Umbilical cord (tissue), 2 donors: ENCODE measurements around the gene ASIC4. TPM values are rescaled to one million over a fixed set of nuclear protein-coding genes. Genes with fewer than 3 reads are reported as not detected.

ENCODE experiments used
- DNase-seq: peaks from one replicate; pipeline ENCODE4 v3.0.0-alpha.2; 2015; ENCODE audit warnings: low spot score
- total RNA-seq: library from RNA; depleted of rRNA; stranded (reverse); fragments of >200 nt; gene quantifications from one replicate; pipeline ENCODE4 v1.2.3, GENCODE V29; 2014; ENCODE audit warnings: low replicate concordance; ENCODE audit not compliant: insufficient read depth

ASIC4 gene
- total RNA-seq, 1 donor from 2014 or later = 0.96 TPM

DNA sequence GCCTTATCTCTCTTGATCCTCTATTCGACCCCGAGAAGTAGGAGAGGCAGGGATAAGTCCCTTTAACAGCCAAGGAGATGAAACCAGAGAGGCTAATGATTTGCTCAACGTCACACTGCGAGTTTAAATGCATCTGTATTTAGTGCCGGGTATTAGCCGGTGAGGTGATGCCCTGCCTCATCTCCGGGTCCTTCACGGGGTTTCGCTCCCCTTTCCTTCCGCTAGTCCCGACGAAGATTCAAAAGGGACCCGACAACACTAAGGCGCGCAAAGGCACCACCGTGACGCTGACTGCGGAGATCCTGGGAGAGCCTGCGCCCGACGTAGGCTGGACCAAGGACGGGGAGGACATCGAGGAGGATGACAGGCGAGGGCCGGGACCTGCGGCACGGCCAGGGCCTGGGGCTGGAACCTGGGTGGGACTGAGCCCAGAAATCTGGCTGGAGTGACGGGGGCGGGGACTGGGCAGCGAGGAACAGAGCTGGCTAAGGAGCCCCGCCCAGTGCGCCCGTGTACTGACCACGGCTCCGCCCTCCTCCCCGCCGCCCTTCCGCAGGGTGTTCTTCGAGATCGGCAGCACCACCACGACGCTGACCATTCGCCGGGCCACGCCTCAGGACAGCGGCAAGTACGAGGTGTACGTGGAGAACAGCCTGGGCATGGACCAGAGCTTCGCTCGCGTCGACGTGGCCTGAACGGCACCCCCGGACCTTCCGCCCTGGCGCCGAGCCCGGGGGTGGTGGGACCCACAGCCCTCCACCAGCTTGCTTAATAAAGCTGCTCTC lies 16.6 kb upstream of the ASIC4 start:
- peak; percentile 94 for DNase-seq

DNA sequence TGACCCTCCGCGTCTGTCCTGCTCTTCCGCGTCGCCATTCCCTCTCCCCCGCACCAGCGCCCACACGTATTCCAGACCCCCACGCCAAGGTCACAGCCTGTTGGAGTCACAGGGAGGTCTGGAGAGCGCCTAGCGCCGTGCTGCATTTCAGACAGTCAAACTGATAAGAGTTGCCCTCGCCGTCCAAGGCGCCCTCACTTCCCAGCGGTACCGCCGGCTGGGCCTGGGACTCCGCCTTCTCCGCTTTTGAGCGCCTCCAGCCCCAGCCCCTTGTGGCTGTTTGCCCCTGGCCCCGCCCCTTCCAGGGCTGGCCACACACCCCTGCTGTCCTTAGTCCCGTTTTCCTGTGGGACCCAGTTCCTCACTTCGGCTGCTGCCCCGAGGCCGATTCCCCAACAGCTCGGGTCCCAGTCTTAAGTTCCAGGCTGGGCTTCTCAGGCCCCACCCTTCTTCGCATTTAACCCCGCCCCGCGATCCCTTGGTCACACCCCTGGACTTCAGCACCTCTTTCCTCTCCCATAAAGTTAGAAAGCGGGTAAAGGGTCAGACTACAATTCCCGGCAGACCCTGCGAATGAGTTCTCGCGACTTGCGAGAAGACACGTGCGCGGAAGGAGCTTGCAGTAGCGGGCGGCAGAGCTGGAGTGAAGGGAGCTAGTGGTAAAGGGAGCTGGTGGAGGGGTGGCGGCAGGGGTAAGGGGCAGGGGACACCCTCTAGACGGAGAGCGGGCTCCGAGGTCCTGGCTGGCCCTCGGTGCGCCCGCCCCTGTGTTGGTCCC lies 15.8 kb upstream of the ASIC4 start, which contains the start of gene GMPPA:
Gene GMPPA (plus strand): TSS at position 612 of the 778 bp plus-strand sequence. CDS start 1,085 bp downstream, outside the sequence.
- DNase-seq = peak; percentile 99

DNA sequence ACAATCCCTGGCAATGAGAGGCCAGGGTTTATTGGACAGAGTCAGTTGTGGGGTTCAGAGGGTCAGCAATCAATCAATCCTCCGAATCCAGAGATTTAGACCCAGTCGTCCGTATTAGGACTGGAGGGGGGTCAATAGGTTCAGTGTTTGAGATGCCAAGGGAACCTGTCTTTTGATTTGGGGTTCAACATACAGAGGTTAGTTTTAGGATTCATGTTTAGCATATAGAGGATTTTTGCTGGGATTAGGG lies 15.3 kb upstream of the ASIC4 start:
- no peak for DNase-seq

DNA sequence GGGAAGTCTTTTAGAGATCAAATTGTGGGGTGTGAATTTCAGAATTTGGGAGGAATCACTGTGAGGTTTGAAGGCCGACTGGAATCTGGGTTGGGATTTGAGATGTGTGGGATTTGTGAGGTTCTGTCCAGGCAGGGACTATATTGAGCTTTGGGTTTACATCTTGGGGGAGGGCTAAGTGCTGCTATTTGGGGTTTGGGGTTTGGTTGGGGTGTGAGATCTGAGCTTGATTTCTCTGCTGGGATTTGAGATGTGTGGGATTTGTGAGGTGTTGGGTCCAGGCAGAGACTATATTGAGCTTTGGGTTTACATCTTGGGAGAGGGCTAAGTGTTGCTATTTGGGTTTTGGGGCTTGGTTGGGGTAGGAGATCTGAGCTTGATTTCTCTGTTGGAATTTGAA lies 14.7 kb upstream of the ASIC4 start:
- no peak for DNase-seq

DNA sequence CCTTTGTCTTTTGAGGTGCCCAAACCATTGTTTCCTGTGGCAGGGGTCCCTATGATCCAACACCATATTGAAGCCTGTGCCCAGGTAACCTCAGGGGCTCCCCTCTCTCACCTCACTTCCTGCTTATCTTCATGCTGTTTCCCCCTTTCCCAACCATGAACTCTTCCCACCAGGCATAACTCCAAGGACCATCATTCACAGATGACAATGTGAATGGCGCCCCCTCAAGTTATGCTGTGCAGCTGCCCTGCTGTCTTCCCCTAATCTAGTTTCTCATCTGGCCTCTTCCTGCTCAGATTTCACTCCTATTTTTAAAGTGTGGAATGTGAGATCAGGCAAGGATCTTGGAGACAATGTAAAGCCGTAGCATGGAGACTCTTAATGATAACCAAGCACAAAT lies 14.1 kb upstream of the ASIC4 start:
- DNase-seq = peak; percentile 51

DNA sequence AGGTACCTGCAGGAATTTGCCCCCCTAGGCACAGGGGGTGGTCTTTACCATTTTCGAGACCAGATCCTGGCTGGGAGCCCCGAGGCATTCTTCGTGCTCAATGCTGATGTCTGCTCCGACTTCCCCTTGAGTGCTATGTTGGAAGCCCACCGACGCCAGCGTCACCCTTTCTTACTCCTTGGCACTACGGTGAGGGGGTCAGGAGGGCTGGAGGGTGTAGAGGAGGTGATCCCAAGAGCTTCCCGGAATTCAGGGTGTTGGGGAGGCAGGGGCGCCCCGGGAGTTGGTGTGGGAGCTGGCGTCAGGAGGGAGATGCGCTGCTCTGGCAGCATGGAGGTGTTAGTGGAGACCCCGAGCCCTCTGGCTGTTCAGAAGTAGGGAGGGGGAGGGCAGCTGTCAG lies 12.4 kb upstream of the ASIC4 start:
- no peak for DNase-seq

DNA sequence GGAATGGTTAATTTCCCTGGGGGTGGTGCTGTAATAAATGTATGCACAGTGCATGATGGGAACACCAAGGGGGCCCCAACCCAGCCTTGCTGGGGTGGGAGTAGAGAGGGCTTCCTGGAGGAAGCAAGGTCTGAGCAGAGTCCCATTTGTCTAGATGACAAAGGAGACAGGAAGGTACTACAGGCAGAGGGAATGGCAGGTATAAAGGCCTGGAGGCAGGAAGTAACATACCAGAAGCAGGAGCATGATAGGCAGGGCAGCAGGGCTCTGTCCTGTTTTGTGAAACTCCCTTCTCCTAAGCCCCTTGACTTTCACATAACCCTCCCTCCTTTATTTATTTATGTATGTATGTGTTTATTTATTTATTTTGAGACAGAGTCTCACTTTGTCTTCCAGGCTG lies 11.7 kb upstream of the ASIC4 start:
- DNase-seq = no peak

DNA sequence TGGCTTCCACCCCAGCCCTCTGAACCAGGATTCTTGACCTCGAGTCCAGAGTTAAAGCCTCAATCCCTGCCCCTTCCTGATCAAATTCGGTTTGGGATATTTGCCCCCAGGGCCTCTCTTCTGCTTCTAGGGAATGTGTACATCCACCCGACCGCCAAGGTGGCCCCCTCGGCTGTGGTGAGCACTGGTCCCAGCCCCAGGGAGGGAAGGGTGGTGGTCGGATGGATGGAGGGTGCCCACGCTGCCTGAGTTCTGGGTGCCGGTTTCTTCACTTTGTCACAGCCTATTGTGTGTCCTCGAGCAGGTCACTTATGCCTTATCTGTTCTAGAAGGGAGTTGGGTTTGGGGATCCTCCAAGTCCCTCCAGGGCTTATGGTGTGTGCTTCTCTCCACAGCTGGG lies 8.7 kb upstream of the ASIC4 start:
- no peak for DNase-seq

DNA sequence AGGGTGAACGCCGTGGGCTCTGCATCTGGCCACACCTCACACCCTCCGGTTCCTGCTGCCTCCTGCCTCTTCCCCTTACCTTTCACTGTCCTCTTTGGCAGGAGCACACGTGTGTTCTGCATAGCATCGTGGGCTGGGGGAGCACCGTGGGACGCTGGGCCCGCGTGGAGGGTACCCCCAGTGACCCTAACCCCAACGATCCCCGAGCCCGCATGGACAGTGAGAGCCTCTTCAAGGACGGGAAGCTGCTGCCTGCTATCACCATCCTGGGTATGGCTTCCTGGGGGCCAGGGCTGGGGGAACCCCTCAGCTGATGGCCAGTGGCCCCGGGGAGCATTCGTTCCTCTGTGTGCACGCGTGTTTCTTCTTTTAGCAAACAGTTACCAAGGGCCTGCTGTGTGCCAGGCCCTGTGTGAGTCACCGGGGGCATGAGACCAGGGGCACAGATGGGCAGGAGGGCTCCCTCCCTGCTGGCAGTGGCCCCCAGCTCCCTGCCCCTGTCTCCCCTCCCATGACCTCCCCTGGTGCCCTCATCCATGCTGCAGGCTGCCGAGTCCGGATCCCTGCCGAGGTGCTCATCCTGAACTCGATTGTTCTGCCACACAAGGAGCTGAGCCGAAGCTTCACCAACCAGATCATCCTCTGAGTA lies 8.0 kb upstream of the ASIC4 start:
- DNase-seq = no peak

DNA sequence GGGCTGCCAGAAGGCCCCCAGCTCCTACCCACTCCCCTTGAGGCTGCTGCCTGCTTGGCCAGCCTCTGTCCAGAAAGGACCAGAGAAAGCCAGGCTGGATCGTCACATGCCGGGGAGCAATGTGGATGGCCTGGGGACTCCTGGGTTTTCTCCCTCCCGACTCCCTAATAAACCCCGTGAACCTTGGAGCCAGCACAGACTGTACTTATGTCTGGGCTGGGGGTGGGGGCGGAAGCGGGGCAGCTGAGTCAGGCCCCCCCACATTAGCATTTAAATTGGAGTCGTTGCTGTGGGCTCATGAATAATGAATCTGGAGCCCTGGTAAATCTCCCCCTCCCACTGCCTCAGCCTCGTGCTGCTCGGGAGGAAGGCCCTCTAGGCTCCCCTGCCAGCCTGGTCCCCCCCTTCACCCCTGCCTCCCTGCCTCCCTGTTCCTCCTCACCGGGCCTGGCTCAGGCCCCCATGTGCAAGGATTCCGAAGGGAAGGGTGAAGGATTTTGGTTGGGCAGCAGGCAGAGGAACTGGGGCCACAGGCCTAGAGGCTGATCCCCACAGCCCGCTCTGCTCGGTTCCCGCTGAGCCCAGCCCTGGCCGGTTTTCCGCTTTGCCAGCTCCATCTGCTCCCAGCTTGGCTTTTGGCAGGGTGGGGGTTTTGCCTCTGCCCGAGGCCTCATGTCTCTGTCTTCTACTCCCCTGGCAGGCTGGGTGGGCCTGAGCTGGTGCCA lies 7.3 kb upstream of the ASIC4 start:
- no peak for DNase-seq

DNA sequence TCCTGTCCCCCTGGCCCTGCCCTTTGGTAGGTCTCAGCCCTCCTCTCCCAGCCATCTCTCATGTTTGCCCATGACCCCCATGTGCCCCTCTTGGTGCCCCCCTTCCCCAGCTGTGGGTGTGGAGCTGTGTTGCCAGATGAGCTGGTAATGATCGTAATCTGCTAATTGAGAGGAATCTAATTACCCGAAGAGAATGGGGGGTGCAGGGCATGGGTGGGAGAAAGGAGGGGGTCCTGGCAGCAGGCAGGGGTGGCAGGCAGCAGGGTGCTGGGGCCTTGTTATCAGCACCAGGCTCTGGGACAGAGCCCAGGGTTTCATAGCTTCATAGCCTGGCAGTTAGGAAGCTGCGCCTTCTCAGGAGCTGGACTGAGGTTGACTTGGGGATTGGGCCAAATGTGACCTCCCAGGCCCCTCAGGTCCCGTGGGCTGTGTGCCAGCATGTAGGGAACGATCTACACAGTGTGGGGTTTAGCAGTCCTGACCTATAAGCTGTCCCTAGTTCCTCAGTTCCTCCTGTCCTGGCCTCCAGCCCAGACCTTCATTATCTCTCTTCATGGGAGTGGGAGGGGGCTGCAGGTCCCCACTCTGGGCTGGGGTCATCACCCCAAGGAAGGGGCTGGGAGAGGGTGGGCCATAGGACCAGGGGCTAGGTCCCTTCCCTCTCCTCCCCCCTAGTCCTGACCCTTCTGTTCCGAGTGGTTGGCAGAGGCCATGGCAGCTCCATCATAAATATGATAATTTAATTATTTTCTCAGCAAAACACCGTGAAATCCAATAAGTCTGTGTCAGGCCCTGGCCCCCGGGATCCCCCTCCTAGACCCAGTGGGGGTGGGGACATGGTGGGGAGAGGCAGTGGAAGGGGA lies 6.5 kb upstream of the ASIC4 start:
- no peak for DNase-seq

DNA sequence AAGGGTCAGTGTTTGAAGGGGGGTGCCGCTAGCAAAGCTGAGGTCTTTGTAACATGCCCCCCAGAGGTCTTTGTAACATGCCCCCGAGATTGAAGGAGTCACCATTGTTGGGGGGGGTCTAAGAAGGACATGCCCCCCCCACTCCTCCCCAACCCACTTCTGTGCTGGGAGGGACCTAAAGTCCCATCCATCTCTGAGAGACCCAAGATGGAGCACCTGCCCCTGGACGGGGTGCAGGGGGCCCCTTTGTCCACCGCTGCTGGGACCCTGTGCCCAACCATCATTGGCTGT lies 5.9 kb upstream of the ASIC4 start:
- DNase-seq = no peak

DNA sequence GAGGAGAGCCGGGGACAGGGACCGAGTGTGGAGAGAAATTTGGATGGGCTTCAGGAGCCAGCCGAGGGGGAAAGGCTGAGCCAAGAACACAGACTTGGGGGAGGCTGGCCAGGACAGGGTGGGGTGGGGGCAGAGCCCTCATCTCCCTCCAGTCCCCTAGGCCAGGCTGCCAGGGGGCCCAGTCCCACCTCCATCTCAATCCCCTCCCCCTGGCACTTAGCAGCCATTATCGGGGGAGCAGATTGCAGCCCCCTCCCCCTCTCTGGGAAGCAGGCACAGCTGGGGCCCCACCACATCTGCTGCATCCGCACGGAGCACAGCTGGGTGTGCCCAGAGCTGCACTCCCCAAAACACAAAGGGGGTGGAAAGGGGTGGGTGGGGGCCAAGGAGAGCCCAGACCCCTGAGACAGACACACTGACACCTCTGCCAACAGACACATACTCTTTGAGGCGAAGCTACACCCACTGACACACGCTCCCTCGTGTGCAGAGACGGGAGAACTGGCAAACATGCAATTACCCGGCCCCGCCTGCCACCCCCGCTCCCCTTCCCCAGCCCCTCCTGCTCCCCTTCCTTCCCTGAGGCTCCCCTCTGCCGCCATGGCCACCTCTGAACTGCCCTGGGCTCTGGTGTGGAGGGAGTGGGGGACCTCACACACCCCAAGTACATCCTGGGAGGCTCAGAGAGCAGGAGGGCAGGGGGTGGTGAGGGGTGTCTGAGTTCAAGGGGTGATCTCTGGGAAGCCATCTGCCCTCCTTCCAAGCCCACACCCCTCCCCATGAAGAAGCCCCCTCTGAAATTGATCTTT lies 5.1 kb upstream of the ASIC4 start:
- peak; percentile 68 for DNase-seq

DNA sequence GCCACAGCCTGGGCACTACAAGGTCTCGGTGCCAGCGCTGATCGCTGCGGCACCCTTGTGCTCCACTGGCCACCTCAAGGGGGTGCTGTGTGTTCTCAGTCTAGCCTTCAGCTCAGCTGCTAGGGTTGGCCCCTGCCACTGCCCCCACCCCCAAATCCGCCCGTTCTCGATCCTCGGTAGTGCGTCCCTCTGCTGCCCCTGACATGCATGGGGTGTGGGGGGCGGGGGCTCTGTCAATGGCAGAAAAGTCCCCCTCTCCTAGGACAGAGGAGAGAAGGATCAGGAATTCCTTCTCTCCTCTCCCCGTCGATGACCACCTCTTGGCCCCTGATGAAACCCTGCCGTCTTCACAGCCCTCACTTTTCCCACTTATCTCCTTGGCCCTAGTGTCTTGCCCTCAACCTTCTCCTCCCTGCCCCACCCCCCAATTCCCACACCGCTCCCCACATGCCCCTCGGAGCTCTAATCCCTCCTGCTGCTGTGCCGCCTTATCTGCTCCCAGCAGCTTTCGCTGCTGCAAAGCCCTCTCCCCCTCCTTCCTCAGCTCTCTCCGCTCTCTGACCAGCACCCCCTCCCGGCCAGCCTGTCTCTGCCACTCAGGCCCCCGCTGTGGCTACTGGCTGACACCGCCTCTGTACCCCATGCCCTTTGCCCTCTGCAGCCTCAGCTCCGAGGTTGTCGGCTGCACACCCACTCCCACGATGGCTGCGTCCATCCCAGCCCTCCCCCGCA lies 4.3 kb upstream of the ASIC4 start:
- DNase-seq = peak; percentile 91

DNA sequence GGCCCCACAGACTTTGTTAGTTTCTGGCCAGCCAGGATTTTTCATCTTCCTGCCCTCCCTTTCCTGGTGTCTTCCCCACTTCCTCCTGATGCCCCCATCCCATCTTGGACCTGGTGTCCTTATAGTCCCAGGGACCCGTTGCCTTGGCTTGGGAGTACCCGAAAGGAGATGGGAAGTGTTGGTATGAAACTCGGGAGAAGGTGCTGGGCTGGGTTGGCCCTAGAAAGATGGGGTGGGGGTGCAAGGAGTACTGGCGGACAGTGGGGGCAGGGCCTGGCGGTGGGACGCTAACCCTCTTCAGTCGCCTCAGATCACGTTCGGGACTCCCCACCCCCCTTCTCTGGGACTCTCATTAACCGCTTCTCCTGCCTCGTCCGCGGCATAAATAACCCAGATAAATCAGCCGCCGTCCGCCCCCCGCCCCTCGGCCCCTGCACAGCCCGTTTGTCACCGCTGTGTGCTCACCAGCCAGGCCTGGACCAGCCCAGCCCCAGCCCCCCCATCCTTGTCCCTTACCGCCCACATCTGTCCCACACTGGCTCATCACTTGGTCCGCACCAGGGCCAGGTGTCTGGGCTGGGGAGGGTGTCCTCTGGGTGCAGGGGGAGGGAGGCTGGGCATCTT lies 3.7 kb upstream of the ASIC4 start:
- DNase-seq = no peak

DNA sequence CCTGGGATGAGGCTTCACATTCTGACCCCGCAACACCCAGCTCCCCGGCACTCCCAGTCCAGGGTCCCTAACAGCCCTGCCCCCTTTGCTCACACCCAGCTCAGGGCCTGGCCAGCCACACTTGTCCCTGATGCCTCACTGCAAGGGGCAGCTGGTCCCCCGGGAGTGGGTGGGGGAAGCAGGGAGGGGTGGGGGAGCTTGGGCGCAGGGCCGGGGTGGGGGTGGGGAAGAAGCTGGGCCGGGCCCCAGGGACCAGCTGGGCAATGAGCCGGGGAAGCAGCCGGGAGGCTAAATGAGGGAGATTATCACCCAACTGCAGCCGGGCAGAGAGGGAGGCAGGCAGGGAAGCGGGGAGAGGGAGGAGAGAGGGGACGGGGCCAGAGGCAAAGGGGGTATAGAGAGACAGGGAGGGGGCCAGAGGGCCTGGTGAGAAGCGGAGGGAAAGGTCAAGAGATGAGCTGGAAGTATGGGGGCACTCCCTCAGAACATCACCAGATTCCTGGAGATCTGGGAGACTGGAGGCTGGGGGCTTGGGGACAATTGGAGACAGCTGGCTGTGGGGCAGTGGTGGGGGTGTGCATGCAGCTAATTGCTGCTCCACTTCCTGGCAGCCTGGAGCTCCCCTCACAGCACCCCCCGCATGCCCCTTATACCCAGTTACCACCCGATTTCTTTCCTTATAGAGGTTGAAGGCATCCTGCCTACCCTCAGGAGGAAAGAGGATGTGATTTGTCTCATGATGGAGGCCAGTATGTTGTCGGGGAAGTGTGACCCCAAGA lies 2.5 kb upstream of the ASIC4 start:
- DNase-seq = no peak

DNA sequence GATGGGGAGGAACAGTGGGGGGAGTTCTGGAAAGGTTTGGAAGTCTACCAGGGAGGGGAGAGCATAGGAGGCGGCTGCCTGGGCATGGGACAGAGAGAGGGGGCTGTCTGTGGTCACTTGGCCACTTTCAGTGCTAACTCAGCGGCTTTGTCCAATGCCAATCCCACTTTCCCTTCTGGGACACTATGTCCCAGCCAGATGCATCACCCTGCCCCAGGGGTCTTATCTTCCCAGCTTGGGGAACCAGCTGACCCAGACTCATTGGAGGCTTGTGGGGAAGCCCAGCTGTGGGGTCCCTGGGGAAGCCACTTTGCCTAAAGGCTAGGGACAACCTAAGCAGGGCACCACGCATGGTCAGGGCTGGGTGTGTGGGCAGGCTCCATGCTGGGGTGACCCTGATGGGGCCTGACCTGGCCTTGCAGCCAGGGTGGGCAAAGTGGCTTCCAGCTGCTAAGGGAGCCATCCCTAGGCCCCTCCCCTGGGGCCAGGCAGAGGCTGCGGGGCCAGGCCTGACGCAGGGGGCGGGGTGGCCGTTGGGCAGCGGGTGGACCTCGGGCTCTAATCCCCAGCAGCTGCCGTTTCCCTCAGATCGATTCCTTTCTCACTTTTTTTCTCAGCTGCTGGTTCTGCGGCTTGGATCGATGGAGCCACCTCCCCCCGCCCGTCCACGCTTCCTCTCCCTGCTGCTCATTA lies 1.6 kb upstream of the ASIC4 start:
- no peak for DNase-seq

DNA sequence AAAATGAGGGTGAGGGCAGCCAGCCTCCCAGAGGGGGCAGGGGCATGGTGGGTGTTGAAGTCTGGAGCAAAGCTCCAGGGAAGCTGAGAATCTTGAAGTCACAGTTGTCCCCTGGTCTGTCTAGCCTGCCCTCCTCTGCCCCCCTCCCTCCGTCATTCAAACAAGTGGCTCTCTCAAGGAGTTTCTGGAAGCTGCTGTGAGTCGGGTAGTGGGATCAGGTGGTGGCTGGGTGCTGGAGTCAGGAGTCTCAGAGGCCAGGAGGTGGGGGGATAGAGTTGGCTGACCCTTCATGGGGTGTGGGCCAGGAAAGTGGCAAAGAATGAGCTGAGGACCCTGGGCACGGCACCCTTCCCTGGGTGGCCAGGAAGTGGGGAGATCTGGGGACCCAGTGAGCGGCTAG lies 495 bp upstream of the ASIC4 start:
- no peak for DNase-seq
